Body of pancreas (tissue), 4 donors: Measurements from ENCODE around the gene CRELD2. TPM values are rescaled to one million over a fixed set of nuclear protein-coding genes. Genes with fewer than 3 reads are reported as not detected.

Source experiments
- ATAC-seq: fragments of 150-250 bp; one replicate; pipeline ENCODE4 v1.9.1; 2016
- DNase-seq, 4 donors: peaks; one replicate each; pipeline ENCODE4 v3.0.0-alpha.2; 2019
- H3K27ac ChIP-seq, 4 donors: fragments of 200-600 bp; sonication (generic); 1 replicate in 3 of 4; 2 replicates in 1 of 4; pipeline versions ENCODE4 v1.5.1 to v1.6.1; 2016 to 2019; ENCODE audit warnings: mild to moderate bottlenecking in 1 of 4, mixed read lengths in 1 of 4, moderate library complexity in 1 of 4
- H3K27me3 ChIP-seq, 2 donors: fragments of 200-600 bp; sonication (generic); one replicate each; pipeline ENCODE4 v1.6.0; 2016; ENCODE audit warnings: mild to moderate bottlenecking in 1 of 2
- H3K36me3 ChIP-seq, 2 donors: fragments of 200-600 bp; sonication (generic); replicated peaks in 1 of 2; 2 replicates each; pipeline ENCODE4 v1.5.1; 2016; ENCODE audit warnings: low read depth in 2 of 2; ENCODE audit not compliant: insufficient read depth in 1 of 2
- H3K4me1 ChIP-seq: fragments of 200-600 bp; sonication (generic); one replicate; pipeline ENCODE4 v1.6.0; 2016
- H3K4me3 ChIP-seq, 2 donors: fragments of 200-600 bp; sonication (generic); 1 replicate in 1 of 2; 2 replicates in 1 of 2; pipeline ENCODE4 v1.5.1; 2016 to 2019
- H3K9me3 ChIP-seq, 3 donors: fragments of 200-600 bp; sonication (generic); 1 replicate in 2 of 3; 2 replicates in 1 of 3; pipeline ENCODE4 v1.5.1; 2016
- POLR2A ChIP-seq, 3 donors: fragments of 450-650 bp; IDR thresholded peaks; one replicate each; pipeline ENCODE4 v1.6.1; 2016; ENCODE audit warnings: antibody characterized with exemption in 3 of 3, mild to moderate bottlenecking in 2 of 3
- WGBS, 2 donors: methylation state at CpG; one replicate each; pipeline ENCODE4 v1.1.5; 2017; 5-methylcytosine and 5-hydroxymethylcytosine counted together
- intact Hi-C: fragments of 100-400 bp; cut with DNase I; formaldehyde crosslinking; loops from one replicate; pipeline ENCODE4 v1.15.1; 2023
- total RNA-seq, 2 donors: library from RNA; depleted of rRNA; stranded (reverse); fragments of >200 nt; gene quantifications; one replicate each; pipeline ENCODE4 v1.1.0, GENCODE V29; 2016
- TF ChIP-seq, protein P1 (sequence below), 7 experiments: fragments of 450-650 bp in 4 of 7; fragments of 200-600 bp in 3 of 7; sonication (generic) in 3 of 7; IDR thresholded peaks; one replicate each; pipeline ENCODE4 v1.5.1; 2016 to 2019; ENCODE audit warnings: antibody characterized with exemption in 7 of 7

CRELD2 gene
- total RNA-seq, 2 donors from 2014 or later: 73.9 to 201 TPM

DNA sequence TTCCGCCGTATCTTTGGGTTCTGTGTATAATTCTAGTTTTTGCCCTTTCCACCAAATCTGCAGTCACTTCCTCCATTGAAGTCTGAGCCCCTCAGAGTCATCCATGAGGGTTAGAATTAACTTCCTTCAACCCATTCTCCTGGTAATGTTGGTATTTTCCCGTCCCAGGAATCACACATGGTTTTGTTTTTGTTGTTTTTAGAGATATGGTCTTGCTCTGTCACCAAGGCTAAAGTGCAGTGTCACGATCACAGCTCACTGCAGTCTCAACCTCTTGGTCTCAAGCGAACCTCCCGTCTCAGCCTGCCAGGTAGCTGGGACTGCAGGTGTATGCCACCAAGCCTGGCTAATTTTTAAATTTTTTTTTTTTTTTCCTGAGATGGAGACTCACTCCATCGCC is 46.1 kb upstream of the CRELD2 start:
- WGBS, 2 donors: 89 to 92% methylated on average over 7 of the region's 7 CpGs
- TF ChIP-seq, protein P1, sequence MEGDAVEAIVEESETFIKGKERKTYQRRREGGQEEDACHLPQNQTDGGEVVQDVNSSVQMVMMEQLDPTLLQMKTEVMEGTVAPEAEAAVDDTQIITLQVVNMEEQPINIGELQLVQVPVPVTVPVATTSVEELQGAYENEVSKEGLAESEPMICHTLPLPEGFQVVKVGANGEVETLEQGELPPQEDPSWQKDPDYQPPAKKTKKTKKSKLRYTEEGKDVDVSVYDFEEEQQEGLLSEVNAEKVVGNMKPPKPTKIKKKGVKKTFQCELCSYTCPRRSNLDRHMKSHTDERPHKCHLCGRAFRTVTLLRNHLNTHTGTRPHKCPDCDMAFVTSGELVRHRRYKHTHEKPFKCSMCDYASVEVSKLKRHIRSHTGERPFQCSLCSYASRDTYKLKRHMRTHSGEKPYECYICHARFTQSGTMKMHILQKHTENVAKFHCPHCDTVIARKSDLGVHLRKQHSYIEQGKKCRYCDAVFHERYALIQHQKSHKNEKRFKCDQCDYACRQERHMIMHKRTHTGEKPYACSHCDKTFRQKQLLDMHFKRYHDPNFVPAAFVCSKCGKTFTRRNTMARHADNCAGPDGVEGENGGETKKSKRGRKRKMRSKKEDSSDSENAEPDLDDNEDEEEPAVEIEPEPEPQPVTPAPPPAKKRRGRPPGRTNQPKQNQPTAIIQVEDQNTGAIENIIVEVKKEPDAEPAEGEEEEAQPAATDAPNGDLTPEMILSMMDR (IDR thresholded peaks at IDR 0.05): no peak
- no peak for TF ChIP-seq POLR2A (IDR thresholded peaks at IDR 0.05)
- H3K36me3 ChIP-seq: no peaks in the 10 kb centered on the region
- H3K4me1 ChIP-seq: no peaks in the 10 kb centered on the region
- ATAC-seq (no peak), DNase-seq (no peak)
- H3K27ac ChIP-seq: no peak overlapping the region
- no peaks in the 10 kb centered on the region for H3K9me3 ChIP-seq
- H3K27me3 ChIP-seq: no peaks in the 10 kb centered on the region
- intact Hi-C loops: no loop called here
- no peak overlapping the region for H3K4me3 ChIP-seq

DNA sequence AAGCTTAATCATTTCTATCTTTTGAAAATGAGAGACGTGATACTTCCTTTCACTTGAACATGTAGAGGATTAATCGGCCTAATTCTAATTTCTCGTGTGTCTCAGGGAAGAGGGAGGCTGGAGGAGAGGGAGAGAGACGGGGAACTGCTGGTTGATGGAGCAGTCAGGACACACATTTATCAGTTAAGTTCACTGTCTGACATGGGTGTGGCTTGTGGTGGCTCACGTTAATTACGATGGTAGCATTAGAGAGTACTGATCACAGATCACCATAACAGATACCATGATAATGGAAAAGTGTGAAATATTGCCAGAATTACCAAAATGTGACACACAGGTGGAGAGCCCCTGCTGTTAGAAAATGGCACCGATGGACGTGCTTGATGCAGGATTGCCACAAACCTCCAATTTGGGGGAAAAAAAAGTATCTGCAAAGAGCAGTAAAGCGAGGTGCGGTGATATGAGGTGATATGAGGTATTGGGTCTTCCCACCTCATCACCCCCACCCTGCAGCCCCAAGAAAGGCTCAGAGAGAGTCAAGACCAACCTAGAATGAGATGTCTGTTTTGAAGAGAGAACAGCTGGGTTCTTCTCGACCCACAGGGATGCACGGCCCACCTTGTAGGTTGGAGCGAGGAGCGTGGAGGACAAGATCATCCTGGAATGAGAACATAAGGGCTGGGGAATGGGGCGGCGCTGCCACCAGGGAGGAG is 45.0 kb upstream of the CRELD2 start:
- ATAC-seq: no peak
- Histone ChIP-seq H3K4me1 (no peaks in the 10 kb centered on the region), H3K27ac (no peak overlapping the region), H3K4me3 (no peak overlapping the region), H3K27me3 (no peaks in the 10 kb centered on the region), H3K36me3 (no peaks in the 10 kb centered on the region), H3K9me3 (no peaks in the 10 kb centered on the region)
- no peak for TF ChIP-seq POLR2A (IDR thresholded peaks at IDR 0.05)
- TF ChIP-seq, protein P1 (IDR thresholded peaks at IDR 0.05): no peak
- no peak for DNase-seq
- 90 to 93% methylated on average over 15 to 16 of the region's 16 CpGs for WGBS, 2 donors
- intact Hi-C loops: no loop called here

DNA sequence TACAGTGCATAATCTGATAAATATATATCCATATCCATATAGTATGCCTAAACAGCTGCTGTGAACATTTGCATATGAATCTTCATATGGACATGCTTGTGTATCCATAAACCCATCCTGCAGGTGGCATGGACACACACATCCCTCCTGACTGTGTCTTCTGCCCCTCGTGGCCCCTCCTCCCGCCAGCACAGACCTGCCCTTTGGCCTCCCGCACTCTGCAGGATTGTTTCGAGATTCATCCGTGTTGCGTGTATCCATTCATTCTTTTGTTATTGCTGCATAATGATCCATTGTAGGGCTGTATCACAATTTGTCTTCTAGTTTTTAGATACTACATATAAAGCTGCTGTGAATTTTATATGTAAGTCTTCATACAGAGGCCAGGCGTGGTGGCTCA is 40.8 kb upstream of the CRELD2 start:
- Histone ChIP-seq H3K4me1 (no peaks in the 10 kb centered on the region), H3K27me3 (no peaks in the 10 kb centered on the region), H3K36me3 (no peaks in the 10 kb centered on the region), H3K27ac (no peak overlapping the region), H3K9me3 (no peaks in the 10 kb centered on the region), H3K4me3 (no peak overlapping the region)
- WGBS, 2 donors: 97 to 98% methylated on average over 7 of the region's 7 CpGs
- no peak for TF ChIP-seq POLR2A (IDR thresholded peaks at IDR 0.05)
- TF ChIP-seq, protein P1 (IDR thresholded peaks at IDR 0.05): no peak
- DNase-seq (no peak), ATAC-seq (no peak)
- intact Hi-C loops: no loop called here

DNA sequence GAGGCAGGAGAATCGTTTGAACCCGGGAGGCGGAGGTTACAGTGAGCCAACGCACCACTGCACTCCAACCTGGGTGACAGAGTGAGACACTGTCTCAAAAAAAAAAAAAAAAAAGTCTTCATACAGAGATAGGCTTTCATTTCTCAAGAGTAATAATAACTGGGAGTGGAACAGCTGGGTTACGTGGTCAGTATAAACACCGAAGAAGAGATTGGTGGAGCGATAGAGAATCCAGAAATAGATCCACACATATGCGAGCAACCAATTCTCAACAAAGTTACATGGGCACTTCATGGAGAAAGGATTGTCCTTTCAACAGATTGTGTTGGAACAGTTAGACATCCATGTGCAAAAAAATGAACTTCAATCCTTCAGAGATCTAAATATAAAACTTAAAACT is 40.2 kb upstream of the CRELD2 start:
- no peaks in the 10 kb centered on the region for H3K27me3 ChIP-seq
- DNase-seq: no peak
- H3K4me3 ChIP-seq: no peak overlapping the region
- WGBS, 2 donors: 93% methylated on average over 8 of the region's 8 CpGs
- no peaks in the 10 kb centered on the region for H3K4me1 ChIP-seq
- no peak for ATAC-seq
- TF ChIP-seq, protein P1 (IDR thresholded peaks at IDR 0.05): no peak
- TF ChIP-seq POLR2A (IDR thresholded peaks at IDR 0.05): no peak
- no peaks in the 10 kb centered on the region for H3K36me3 ChIP-seq
- H3K27ac ChIP-seq: no peak overlapping the region
- no peaks in the 10 kb centered on the region for H3K9me3 ChIP-seq
- intact Hi-C loops: no loop called here

DNA sequence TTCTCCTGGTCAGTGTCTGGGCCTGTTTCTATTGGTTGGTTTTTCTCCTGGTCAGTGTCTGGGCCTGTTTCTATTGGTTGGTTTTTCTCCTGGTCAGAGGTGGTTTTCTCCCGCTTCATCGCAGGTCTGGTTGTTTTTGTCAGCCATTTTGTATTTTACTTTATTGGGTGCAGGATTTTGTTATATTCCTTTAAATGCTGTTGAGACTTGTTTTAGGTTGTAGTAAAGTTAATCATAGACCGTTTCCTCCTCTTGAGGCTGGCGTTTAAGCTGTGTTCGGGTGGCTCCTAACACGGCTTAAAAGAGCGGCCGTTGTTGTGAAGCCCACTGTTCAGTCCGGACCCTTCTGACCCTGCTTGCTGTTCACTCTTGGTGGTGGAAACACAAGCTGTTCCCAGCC is 38.6 kb upstream of the CRELD2 start:
- Histone ChIP-seq H3K27ac (no peak overlapping the region), H3K27me3 (no peaks in the 10 kb centered on the region), H3K4me3 (no peak overlapping the region), H3K36me3 (peaks cover 0 to 3% of the 10 kb centered on the region in 2 donors), H3K4me1 (no peaks in the 10 kb centered on the region), H3K9me3 (no peaks in the 10 kb centered on the region)
- WGBS, 2 donors: 85 to 96% methylated on average over 9 of the region's 9 CpGs
- intact Hi-C loops: no loop called here
- no peak for ATAC-seq
- TF ChIP-seq, protein P1 (IDR thresholded peaks at IDR 0.05): no peak
- no peak for TF ChIP-seq POLR2A (IDR thresholded peaks at IDR 0.05)
- DNase-seq: no peak
